ENCODE results near the gene PCNX3. TPM values are rescaled to one million over a fixed set of nuclear protein-coding genes. Genes with fewer than 3 reads are reported as not detected.

Gene PCNX3
- total and polyA plus RNA-seq, 2 of the 4 experiments (the other 2 are of a cell fraction), result 5.6 to 33.2 TPM

DNA sequence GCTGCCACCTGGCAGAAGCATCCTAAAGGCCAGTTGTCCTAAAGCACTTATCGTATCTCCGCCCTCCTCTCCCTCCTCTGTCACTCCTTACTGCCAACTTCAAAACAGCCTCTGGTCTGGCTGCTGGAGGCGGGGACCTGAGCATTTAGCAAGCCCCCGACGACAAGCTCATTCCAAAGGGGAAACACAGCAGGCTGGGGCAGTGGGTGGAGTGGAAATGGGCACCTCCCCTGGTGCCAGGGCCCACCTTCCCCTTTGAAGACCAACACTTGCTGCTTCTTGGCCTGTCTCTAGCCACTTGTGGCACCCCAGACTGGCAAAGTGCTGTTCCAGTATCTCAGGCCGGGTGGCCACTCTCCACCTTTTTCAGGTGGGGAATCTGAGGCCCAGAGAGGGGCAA is 5.2 kb upstream of the PCNX3 start:
- Histone ChIP-seq H2AK5ac (ENCODE audit: low read depth, low read length) (no peak overlapping the region), H3K9me3 (ENCODE audit: control insufficient read depth, insufficient read depth, low read length) (no peaks in the 10 kb centered on the region), H3K9me1 (ENCODE audit: insufficient read depth, low read length) (0 out of 2 replicates have a peak, but pooled peaks cover 14% of the 10 kb centered on the region), H3K4me2 (ENCODE audit: low read depth, low read length) (no peak overlapping the region), H3K14ac (replicated peaks; ENCODE audit: low read depth, low read length) (no peak overlapping the region), H3K23ac (ENCODE audit: low read depth, low read length) (no peak overlapping the region), H2BK15ac (ENCODE audit: low read depth, low read length) (no peak overlapping the region), H2AK9ac (replicated peaks; ENCODE audit: low read depth, low read length, poor library complexity) (no peak overlapping the region), H3K27me3 (ENCODE audit: control insufficient read depth, insufficient read depth, low read length) (no peaks in the 10 kb centered on the region), H3K36me3 (ENCODE audit: control insufficient read depth, insufficient read depth, low read length) (peaks cover 18% of the 10 kb centered on the region), H2BK20ac (ENCODE audit: low read depth, low read length) (no peak overlapping the region), H3K4me3 (ENCODE audit: insufficient read depth, low read depth, low read length) (no peak overlapping the region), H3K79me1 (ENCODE audit: low read depth in 1 of 2, low read length in 2 of 2) (peaks cover 13 to 78% of the 10 kb centered on the region in 2 experiments), H3K18ac (ENCODE audit: low read depth, low read length) (no peak overlapping the region), H2AFZ (replicated peaks; ENCODE audit: low read length, poor library complexity) (no peak overlapping the region), H3K27ac (ENCODE audit: insufficient read depth, low read length) (no peak overlapping the region), H3K4me1 (ENCODE audit: control insufficient read depth, insufficient read depth, low read length) (peaks cover 21% of the 10 kb centered on the region), H4K20me1 (ENCODE audit: insufficient read depth, low read length) (peaks cover 35% of the 10 kb centered on the region), H2BK120ac (ENCODE audit: low read depth, low read length) (no peak overlapping the region), H4K5ac (ENCODE audit: low read depth, low read length) (no peak overlapping the region), H3K9ac (ENCODE audit: low read depth, low read length) (no peak overlapping the region), H4K8ac (ENCODE audit: low read depth in 2 of 2, low read length in 2 of 2) (no peak overlapping the region), H3K4ac (ENCODE audit: low read depth, low read length) (no peak overlapping the region), H4K91ac (ENCODE audit: insufficient read depth, low read depth, low read length) (no peak overlapping the region), H2BK5ac (ENCODE audit: low read depth, low read length, poor library complexity, severe bottlenecking) (no peak overlapping the region), H3K56ac (ENCODE audit: extremely low read depth, insufficient read depth, low read length) (no peak overlapping the region)
- BruUV-seq (replicated peaks), result no TSS peak
- TF ChIP-seq SMC3 (IDR thresholded peaks at IDR 0.05; ENCODE audit: low read depth, low read length), result no peak
- no peak for TF ChIP-seq MAFK (IDR thresholded peaks at IDR 0.05; ENCODE audit: low read depth, low read length)
- no peak for TF ChIP-seq BHLHE40 (IDR thresholded peaks at IDR 0.05; ENCODE audit: low read depth, low read length)
- TF ChIP-seq MAZ (IDR thresholded peaks at IDR 0.05; ENCODE audit: borderline replicate concordance, low read depth, low read length), result no peak
- intact Hi-C loops (cut with micrococcal nuclease) (no loop called here), dilution Hi-C loops (cut with HindIII; ENCODE audit: low sequenced_read_pairs, unreplicated experiment) (no loop called here), in situ Hi-C loops (cut with MboI; ENCODE audit: low sequenced_read_pairs) (no loop called here)
- ChIA-PET POLR2A (ENCODE audit: unreplicated experiment) (no interaction called here), CTCF (no interaction called here)
- no peak for DNase-seq
- no CpG with 5 or more reads among the region's 6 CpGs for whole genome bisulfite sequencing, 2 experiments (ENCODE audit: extremely low coverage in 2 of 2, insufficient read length in 1 of 2)
- no peak for ATAC-seq (ENCODE audit: low read depth)
